GM12873 (cell line): Measurements from ENCODE around the gene SULT1A2.
"Not testable (repeated sequence)": the region's sequence is repeated elsewhere in the genome, so short reads cannot be mapped to it uniquely, and the experiment has no call there.

Experiments
- CTCF ChIP-seq: IDR thresholded peaks from 2 replicates; pipeline ENCODE4 v1.5.1; 2012; ENCODE audit warnings: low read depth, mild to moderate bottlenecking, moderate library complexity, low read length, control low read depth; ENCODE audit not compliant: insufficient read depth; ENCODE audit errors: missing control alignments

Gene SULT1A2

DNA sequence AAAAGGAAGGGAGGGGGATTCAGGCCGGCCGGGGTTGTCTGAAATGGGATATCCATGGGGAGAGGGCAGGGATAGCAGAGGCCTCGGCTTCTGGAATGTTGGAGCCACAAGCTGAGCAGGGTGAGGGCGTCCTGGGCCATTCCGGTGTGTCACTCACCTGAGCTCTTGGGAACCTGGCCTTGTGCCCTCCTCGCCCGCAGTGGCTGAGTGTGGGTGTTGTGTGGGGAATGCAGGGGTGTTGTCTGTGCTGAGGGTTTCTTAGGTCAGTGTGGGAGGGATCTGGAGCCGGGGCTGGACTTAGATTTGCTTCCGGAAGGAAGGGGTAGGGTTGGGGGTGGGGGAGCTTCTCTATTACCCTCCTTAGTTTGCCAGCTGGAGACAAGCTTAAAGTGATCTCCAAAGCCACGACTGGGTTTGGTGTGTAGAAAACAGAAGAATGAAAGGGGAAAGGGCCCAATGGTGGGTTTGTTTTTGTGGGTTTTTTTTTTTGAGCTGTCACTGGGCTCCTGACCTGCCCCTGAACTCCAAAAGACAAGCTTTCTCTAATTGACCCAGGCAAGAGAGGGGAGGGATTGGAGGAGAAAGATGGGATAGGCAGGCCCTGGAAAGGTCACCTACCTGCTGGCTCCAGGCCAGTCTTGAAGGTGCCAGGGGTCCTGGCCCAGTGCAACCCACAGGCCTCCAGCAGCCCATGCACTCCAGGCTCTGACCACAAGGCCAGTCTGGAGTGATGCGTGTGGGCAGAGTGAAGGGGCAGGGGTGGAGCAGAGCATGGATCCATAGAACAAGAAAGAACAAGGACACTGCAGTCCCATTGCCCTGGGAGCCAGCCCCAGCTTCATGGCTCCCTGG lies at the start of gene SULT1A2:
Gene SULT1A2, minus strand, starts transcription at position 211 of the 852 bp plus-strand sequence. CDS start 1,120 bp downstream, outside the sequence.
- no peak for TF ChIP-seq CTCF

GRCh38 chr16:28637765-28638164 lies 40.9 kb upstream of the SULT1A2 start, which contains the start of gene NPIPB8:
NPIPB8 (plus strand) TSS chr16:28638065; CDS start chr16:28638361, 296 bp downstream.
- not testable (repeated sequence) for TF ChIP-seq CTCF

DNA sequence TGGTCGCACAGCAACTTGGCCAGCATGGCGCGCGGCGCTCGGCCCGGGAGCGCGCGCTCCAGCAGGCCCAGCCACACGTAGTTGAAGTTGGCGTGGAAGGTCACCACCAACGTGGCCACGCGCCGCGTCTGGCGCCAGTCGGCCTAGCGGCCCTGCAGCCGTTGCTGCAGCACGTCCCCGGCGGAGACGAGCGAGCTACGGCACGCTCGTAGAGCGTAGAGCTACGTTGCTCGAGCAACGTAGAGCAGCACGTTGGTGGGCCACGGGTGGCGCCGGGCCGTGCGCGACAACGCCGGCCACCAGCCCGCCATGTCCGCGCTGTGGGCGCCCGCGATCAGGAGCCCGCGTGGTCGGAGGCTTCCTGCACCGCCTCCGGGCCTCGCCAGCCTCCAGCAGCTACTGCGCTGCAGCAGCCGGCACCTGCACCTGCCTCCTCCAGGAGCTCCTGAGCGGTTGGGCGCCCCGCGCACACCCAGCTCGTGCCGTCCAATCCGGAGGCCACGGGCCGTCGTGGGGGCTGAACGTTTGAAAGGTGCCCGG lies 26.4 kb upstream of the SULT1A2 start:
- no peak for TF ChIP-seq CTCF

DNA sequence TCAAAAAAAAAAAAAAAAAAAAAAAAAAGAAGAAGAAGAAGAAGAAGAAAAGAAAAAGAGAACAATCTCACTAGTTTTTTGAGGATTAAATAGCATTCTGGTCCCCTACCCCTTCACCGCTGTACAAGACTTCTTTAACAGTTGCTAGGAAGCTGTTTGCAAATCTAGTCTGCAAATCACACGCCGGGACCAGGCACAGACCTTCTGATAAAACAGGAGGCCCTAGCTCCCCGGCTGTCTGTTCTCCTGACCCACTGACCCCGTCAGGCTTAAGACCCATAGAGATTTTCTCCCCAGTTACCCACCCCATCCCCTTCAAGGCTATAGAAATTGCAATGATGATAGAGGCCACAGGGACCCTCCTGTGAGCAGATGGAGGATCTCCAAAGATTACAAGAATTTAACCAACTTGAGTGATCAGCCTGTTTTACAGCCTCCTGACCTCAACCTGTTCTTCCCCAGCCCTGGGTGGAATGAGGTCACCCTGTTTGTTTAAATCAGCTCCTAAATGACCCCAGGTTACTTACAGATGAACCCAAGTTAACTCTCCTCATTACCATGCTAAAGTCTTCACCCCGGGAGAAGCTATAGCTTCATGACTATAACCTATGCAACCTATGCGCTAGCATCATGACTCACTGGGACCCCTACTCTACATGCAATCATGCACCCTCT lies 24.8 kb upstream of the SULT1A2 start:
- TF ChIP-seq CTCF, result no peak

DNA sequence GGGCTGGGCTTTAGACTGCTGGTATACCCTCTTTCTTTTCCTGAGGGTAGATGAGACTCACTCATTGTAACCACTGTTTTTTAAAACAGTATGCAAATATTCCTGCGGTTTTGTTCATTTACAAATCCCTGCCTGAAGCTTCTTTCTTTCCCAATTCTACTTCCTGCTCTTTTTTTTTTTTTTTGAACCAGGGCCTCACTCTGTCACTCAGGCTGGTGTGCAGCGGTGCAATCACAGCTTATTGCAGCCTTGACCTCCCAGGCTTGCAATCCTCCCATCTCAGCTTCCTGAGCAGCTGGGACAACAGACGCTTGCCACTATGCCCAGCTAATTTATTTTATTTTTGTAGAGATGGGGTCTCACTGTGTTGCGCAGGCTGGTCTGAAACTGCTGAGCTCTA lies 21.0 kb upstream of the SULT1A2 start:
- TF ChIP-seq CTCF, result no peak

DNA sequence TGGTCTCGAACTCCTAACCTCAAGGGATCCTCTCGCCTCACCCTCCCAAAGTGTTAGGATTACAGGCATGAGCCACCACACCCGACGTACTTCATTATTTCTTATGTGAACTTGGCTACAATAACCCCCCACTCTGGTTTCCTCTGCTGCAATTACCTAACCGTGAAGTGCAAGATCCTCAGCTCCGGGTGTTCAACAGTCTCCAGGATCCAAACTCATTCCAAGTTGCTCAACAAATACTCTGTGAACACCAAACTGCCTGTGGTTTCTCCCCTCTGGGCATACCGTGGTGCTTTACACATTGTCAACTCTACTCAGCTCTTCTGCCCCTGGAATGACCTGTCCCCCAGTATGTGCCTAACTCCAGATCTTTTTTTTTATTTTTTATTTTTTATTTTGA lies 19.8 kb upstream of the SULT1A2 start:
- no peak for TF ChIP-seq CTCF
